ENCODE measurements around the gene HNRNPC.

DNA sequence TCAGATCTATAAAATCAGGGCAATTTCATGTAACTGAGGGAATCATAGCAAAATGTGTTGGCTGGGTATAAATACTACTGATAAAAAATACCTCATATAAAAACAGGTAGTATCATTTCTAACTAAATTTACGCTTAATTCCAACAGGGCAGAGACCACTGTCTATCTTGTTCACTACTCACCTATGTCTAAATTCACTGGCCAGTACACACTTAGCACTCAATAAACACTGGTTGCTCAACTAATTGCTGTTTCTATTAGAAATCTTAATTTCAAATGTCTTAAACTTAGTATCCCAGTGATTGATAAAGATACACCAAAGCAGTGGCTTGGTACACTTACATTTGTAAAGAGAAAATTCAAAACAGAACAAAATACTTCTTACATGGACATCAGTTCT lies 55.6 kb downstream of the HNRNPC start:
- TF ChIP-seq POLR2A (IDR thresholded peaks at IDR 0.05): no peak
- TF ChIP-seq CTCF (IDR thresholded peaks at IDR 0.05): no peak
